ENCODE results near the gene FAM153A.
"Not testable (repeated sequence)": the region's sequence is repeated elsewhere in the genome, so short reads cannot be mapped to it uniquely, and the experiment has no call there.

The FAM153A gene

DNA sequence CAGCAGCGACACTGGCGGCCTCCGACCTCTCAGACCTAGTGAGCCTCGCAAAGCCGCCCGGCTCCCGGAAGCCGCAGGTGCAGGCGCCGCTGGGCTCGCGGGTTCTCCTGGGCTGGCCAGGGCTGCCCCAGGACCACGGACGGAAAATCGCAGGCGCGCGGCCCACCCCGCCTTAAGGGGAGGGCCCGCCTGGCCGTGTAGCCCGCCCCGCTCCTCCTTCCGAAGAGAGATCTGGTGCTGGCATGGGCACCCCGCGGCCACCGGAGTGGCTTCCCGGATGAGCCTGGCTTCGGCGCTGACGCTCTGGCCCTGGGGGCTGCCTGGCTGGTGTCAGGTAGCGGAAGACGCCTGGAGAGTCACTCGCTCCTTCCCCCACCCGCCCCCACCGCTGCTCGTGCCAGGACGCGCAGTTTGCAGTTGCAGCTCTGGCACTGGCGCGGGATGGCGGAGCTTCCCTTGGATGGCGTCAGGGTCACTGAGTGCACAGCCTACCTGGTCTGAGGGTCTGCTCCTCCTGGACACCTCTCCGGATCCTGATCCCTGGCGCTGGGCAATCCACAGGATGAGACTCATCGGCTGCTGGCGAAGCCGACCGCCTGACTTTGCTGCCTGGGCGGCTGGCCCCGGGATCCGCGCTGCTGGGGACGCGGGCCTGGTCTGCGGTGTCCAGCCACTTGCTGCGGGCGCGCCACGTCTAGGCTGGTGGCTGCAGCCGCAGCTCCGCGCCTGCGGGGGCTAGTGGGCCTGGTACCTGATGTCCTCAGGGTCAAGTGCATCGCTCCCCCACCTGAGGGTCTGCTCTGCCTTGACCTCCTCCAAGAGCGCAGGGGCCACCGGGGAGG lies at the start of gene FAM153A:
FAM153A (minus strand) TSS at position 108 of the 842 bp plus-strand sequence.
- not testable (repeated sequence) for DNase-seq

GRCh38 chr5:177832287-177832686 lies 49.6 kb upstream of the FAM153A start:
- not testable (repeated sequence) for DNase-seq

DNA sequence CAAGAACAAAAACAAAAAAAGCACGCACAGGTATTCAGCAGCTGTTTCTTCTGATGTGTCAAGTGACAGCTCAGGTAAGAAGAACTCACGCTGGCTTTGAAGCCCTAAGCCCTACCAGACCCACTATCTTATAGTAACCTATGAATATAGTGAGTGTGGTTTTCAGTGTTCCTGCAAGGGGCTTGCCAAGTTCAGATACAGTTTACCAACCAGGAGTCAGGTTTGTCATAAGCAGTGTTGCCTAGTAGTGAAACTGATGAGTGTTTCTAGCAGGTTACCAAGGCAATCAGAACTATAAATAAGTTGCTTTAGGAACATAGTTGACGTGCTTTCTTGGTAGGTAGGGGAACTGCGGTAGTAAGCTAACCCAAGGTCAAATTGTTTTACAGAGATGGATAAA lies 43.4 kb upstream of the FAM153A start:
- not testable (repeated sequence) for DNase-seq

DNA sequence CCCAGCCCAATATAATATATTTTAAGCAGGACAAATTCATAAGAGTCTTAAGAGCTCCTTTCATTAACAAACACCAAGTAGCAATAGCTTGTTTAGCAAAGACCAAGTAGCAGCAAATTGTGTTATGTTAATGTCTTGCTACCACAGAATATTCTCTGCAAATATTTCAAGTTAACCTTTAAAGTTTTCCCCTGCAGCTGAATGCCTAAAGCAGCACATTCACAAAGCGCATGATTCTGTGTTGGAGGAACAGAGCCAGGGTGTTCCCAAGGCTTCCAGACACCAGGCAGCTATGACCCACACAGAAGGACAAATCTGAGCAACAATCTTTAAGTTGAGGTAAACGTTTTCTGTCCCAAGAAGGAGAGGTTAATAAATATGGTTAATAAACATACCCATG lies 42.1 kb upstream of the FAM153A start:
- not testable (repeated sequence) for DNase-seq

GRCh38 chr5:177822489-177822888 lies 39.8 kb upstream of the FAM153A start:
- not testable (repeated sequence) for DNase-seq

GRCh38 chr5:177819664-177820063 lies 37.0 kb upstream of the FAM153A start:
- not testable (repeated sequence) for DNase-seq

DNA sequence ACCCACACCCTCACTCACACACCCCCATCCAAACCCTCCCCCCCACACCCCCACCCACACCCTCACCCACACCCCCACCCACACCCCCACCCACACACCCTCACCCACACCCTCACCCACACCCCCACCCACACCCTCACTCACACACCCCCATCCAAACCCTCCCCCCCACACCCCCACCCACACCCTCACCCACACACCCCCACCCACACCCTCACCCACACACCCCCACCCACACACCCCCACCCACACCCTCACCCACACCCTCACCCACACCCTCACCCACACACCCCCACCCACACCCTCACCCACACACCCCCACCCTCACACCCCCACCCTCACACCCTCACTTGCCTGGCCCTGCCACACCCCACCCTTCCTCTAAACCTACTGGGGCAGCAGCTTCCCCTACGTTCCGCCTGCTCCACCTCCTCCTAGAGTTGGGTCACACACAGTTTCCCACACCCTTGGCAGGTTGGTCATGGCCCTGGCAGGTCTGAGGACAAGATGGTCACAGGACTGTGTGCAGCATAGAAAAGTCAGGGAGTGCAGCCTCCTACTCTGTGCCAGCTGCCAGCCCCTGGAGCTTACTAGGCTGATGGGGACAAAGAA lies 30.2 kb upstream of the FAM153A start:
- DNase-seq, result not testable (repeated sequence)

- not testable (repeated sequence) for DNase-seq
Observed at GRCh38 chr5:177812160-177812743, 29.6 kb upstream of the FAM153A start.

DNA sequence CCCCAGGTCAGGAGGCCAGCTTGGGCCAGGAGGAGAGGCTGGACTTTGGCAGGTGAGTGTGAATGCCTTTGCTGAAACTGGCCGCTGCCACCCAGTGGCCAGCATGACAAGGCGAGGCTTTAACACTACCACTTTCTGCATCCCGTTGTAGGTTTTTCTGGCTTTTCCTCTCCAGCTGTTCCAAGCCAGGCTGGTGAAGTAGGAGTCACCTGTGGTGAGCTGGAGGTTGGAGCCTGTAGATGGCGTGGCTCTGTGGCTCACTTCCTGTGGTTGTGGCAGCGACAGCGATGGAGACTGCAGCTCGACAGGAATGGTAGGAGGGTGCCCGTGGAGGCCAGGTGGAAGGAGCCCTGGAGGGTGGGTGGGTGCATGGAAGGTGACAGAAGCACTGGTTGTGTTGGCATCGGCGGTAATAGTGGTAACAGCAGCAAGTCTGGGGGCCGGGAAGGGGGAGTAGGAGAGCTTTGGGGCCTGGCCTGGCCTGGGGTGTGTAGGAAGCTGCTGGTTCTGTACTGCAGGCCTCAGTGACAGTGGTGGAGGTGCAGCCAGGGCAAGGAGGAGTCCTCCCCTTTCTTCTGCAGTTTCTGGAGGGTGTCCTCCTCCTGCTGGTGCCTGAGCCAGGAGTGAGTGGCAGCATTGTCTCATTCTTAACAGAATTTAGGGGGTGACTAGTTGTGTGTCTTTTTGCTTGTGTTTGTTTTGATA lies 26.7 kb upstream of the FAM153A start:
- DNase-seq, result peak; percentile 28

DNA sequence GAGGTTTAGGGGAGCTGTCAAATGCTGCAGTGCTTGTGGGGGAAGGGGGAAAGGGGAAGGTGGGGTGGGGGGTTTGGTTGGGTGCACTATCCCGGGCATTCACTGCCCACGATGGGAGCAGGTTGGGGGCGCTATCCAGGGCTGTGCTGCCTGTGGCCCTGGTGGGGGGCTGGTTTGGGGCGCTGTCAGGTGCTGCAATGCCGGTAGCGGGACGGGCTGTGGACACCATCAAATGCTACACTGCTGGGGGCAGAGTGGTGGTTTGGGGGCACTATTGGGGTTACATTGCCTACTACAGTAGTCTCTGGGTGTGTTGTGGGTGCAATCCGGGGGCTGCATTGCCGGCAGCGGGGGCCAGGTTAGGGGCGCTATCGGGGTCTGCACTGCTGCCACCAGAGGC lies 25.7 kb upstream of the FAM153A start:
- not testable (repeated sequence) for DNase-seq

- not testable (repeated sequence) for DNase-seq
Observed at GRCh38 chr5:177807265-177807664, 24.6 kb upstream of the FAM153A start.

- DNase-seq, result peak; percentile 37
Observed at GRCh38 chr5:177801427-177801826, 18.7 kb upstream of the FAM153A start.

DNA sequence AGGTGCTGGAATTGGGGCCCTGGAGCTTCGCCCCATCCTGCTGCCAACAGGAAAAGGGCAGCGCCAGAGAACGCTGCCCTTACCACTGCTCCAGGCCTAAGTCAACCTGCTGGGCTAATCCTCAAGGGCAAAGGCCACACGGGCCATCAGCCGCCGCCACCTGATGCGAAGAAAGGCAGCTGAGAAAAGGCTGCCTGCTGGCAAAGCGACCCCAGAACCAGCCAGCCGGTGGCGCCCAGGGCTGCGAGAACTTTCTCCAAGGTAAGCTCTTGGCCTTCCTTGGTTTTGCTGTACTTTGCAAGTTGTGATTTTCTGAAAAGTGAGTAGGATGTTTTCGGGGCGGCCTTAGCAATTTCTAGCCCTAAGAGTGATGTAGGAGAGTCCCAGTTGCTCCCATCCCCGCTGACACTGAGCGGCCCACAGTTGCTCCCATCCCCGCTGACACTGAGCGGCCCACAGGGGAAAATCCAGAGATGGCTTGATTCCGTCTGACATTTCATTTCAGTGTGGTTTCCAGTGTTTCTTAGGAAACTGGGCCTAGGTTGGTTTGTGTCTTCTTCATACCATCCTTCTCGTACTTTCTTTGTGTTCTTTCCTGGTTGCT lies 15.6 kb upstream of the FAM153A start:
- not testable (repeated sequence) for DNase-seq

- DNase-seq, result not testable (repeated sequence)
Observed at GRCh38 chr5:177793272-177793671, 10.6 kb upstream of the FAM153A start.

DNA sequence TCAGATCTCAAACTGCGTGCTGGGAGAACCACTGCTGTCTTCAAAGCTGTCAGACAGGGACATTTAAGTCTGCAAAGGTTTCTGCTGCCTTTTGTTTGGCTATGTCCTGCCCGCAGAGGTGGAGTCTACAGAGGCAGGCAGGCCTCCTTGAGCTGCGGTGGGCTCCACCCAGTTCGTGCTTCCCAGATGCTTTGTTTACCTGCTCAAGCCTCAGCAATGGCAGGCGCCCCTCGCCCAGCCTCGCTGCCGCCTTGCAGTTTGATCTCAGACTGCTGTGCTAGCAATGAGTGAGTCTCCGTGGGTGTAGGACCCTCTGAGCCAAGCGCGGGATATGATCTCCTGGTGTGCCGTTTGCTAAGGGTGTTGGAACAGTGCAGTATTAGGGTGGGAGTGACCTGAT lies 8.9 kb upstream of the FAM153A start:
- DNase-seq, result not testable (repeated sequence)

GRCh38 chr5:177782169-177782568 lies 530 bp downstream of the FAM153A start:
- not testable (repeated sequence) for DNase-seq

DNA sequence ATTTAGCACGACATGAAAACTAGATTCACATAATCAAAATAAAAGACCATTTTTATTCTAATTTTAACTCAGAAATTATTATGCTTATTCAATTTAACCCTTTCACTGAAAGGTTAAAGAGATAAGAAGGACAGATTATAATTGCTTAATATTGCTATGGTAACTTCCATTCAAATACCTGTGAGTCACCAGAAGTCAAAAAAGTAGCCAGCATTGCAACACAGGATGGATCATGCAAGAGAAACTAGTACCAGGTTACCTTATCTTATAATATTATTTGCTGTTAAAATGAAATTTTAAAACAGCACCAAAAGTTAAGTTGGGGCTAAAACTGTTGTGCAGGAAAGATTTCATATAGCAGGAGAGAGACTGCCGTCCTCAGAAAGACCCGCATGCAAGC lies 11.5 kb downstream of the FAM153A start:
- not testable (repeated sequence) for DNase-seq

GRCh38 chr5:177770646-177771045 lies 12.1 kb downstream of the FAM153A start:
- DNase-seq, result peak; percentile 47

DNA sequence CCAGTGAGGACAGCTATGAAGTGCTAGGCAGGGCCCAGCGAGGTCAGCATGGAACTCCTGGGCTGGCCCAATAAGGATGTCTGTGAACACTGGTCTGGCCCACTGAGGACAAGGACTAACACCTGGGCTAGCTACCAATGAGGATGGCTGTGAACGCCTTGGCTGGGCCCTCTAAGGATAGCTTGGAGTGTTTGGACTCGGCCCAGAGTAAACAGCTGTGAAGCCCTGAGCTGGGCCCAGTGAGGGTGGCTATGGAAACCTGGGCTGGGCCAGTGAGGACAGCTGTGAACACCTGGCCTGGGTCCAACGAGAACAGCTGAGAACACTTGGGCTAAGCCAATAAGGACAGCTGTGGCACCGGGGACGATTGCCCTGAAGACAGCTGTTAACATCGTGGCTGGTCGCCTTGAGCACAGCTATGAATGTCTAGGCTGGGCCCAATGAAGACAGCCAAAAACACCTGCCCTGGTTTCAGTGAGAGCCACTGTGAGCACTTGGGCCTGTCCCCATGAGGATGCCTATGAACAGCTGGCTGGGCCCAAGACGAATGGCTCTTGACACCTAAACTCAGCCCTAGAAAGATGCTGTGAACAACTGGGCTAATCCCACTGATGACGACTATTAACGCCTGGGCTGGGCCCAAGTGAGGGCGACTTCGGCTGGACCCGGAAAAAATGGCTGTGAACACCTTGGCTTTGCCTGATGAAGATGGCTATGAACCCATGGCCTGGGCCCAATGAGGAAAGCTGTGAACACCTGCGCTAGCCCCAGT lies 18.8 kb downstream of the FAM153A start:
- DNase-seq, result not testable (repeated sequence)

- not testable (repeated sequence) for DNase-seq
Observed at GRCh38 chr5:177760954-177761353, 21.7 kb downstream of the FAM153A start.

GRCh38 chr5:177747354-177747753 lies 35.3 kb downstream of the FAM153A start:
- DNase-seq, result not testable (repeated sequence)

DNA sequence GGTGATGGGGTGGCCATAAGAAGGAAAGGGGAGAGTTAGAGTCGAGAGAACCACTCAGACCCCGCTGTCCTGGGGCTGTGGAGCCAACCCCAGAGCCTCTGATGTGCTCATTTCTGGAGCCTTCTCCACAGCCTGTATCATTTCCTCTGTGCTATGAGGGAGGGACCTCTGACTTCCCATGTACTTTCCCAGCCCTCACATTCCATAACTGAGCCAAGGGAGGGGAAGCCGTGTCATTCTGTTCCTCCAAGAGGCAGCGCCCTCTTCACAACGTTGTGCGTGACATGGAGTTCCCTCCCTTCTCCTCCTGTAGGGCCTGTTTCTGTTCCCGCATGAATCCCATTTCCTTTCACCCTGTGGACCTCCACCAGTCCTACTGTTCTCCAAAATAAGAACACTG lies 57.8 kb downstream of the FAM153A start:
- not testable (repeated sequence) for DNase-seq
